IMR-90 (cell line): ENCODE measurements around the gene TRPM8. TPM values are rescaled to one million over a fixed set of nuclear protein-coding genes. Genes with fewer than 3 reads are reported as not detected.

Source experiments
- ATAC-seq: fragments of 200-7000 bp; cut with Tn5 transposase; 2 replicates; pipeline ENCODE4 v1.9.1; 2020; ENCODE audit warnings: low read depth, mild to moderate bottlenecking, moderate library complexity
- BruUV-seq: library from RNA; stranded (reverse); fragments of 400-500 nt; replicated peaks from 2 replicates; lab custom pipeline; 2021; lab: Mats Ljungman, UMichigan
- CTCF ChIA-PET: fragments of 300-600 bp; formaldehyde crosslinking; extraction: SDS; loops from one replicate; lab custom pipeline; 2021; ENCODE audit warnings: antibody characterized with exemption; lab: Yijun Ruan, JAX
- POLR2A ChIA-PET: fragments of 300-600 bp; sonication (Branson Sonifier 250); formaldehyde crosslinking; loops from one replicate; lab custom pipeline; 2022; ENCODE audit warnings: antibody characterized with exemption; ENCODE audit not compliant: unreplicated experiment; lab: Charles Lee
- DNase-seq: peaks from one replicate; pipeline ENCODE4 v3.0.0; 2013
- H2AFZ ChIP-seq: replicated peaks from 2 replicates; pipeline ENCODE3; 2013; ENCODE audit warnings: low read length, mild to moderate bottlenecking; ENCODE audit not compliant: poor library complexity
- H2AK5ac ChIP-seq: 2 replicates; pipeline ENCODE4 v1.6.1; 2013; ENCODE audit warnings: low read depth, low read length, inconsistent platforms
- H2AK9ac ChIP-seq: replicated peaks from 2 replicates; pipeline ENCODE3; 2013; ENCODE audit warnings: mild to moderate bottlenecking, low read depth, low read length, moderate library complexity; ENCODE audit not compliant: poor library complexity
- H2BK120ac ChIP-seq: 2 replicates; pipeline ENCODE4 v1.6.1; 2013; ENCODE audit warnings: low read depth, low read length, inconsistent platforms
- H2BK15ac ChIP-seq: 3 replicates; pipeline ENCODE4 v1.6.1; 2013; ENCODE audit warnings: low read depth, low read length, inconsistent platforms
- H2BK20ac ChIP-seq: 2 replicates; pipeline ENCODE4 v1.6.1; 2013; ENCODE audit warnings: low read depth, mild to moderate bottlenecking, inconsistent platforms, low read length, moderate library complexity
- H2BK5ac ChIP-seq: 2 replicates; pipeline ENCODE4 v1.6.1; 2013; ENCODE audit warnings: mild to moderate bottlenecking, low read depth, low read length, inconsistent platforms; ENCODE audit not compliant: poor library complexity, severe bottlenecking
- H3K14ac ChIP-seq: replicated peaks from 2 replicates; pipeline ENCODE4 v1.6.1; 2013; ENCODE audit warnings: low read depth, low read length, inconsistent platforms
- H3K18ac ChIP-seq: 2 replicates; pipeline ENCODE4 v1.6.1; 2013; ENCODE audit warnings: low read depth, low read length, control low read depth
- H3K23ac ChIP-seq: 2 replicates; pipeline ENCODE4 v1.6.1; 2013; ENCODE audit warnings: low read depth, low read length, inconsistent platforms
- H3K27ac ChIP-seq: 2 replicates; pipeline ENCODE4 v1.5.1; 2013; ENCODE audit warnings: mild to moderate bottlenecking, control low read depth, low read length; ENCODE audit not compliant: insufficient read depth
- H3K27me3 ChIP-seq: 2 replicates; pipeline ENCODE4 v1.6.1; 2013; ENCODE audit warnings: low read length; ENCODE audit not compliant: control insufficient read depth, insufficient read depth
- H3K36me3 ChIP-seq: 2 replicates; pipeline ENCODE4 v1.6.1; 2013; ENCODE audit warnings: low read length, mixed read lengths; ENCODE audit not compliant: control insufficient read depth, insufficient read depth
- H3K4ac ChIP-seq: 2 replicates; pipeline ENCODE4 v1.6.1; 2013; ENCODE audit warnings: low read depth, low read length, inconsistent platforms
- H3K4me1 ChIP-seq: 2 replicates; pipeline ENCODE4 v1.6.1; 2013; ENCODE audit warnings: low read length, mixed read lengths; ENCODE audit not compliant: control insufficient read depth, insufficient read depth
- H3K4me2 ChIP-seq: 2 replicates; pipeline ENCODE4 v1.6.1; 2013; ENCODE audit warnings: low read depth, mild to moderate bottlenecking, control low read depth, low read length, moderate library complexity
- H3K4me3 ChIP-seq: 2 replicates; pipeline ENCODE4 v1.5.1; 2013; ENCODE audit warnings: low read depth, mild to moderate bottlenecking, control low read depth, low read length, moderate library complexity; ENCODE audit not compliant: insufficient read depth
- H3K56ac ChIP-seq: 2 replicates; pipeline ENCODE4 v1.6.1; 2013; ENCODE audit warnings: low read length, inconsistent platforms; ENCODE audit not compliant: insufficient read depth; ENCODE audit errors: extremely low read depth
- H3K79me1 ChIP-seq, 2 experiments: 2 replicates each; pipeline ENCODE4 v1.6.1; 2013; ENCODE audit warnings: low read length in 2 of 2, inconsistent platforms in 1 of 2, low read depth in 1 of 2
- H3K9ac ChIP-seq: 2 replicates; pipeline ENCODE4 v1.6.1; 2013; ENCODE audit warnings: low read depth, low read length, control low read depth
- H3K9me1 ChIP-seq: 2 replicates; pipeline ENCODE4 v1.6.1; 2013; ENCODE audit warnings: low read length, inconsistent platforms; ENCODE audit not compliant: insufficient read depth
- H3K9me3 ChIP-seq: 2 replicates; pipeline ENCODE4 v1.6.1; 2013; ENCODE audit warnings: low read length; ENCODE audit not compliant: control insufficient read depth, insufficient read depth
- H4K20me1 ChIP-seq: 2 replicates; pipeline ENCODE4 v1.6.1; 2013; ENCODE audit warnings: low read length, inconsistent platforms; ENCODE audit not compliant: insufficient read depth
- H4K5ac ChIP-seq: 2 replicates; pipeline ENCODE4 v1.6.1; 2013; ENCODE audit warnings: mild to moderate bottlenecking, low read depth, low read length, control low read depth
- H4K8ac ChIP-seq, 2 experiments: 2 replicates each; pipeline ENCODE4 v1.6.1; 2013; ENCODE audit warnings: low read depth in 2 of 2, low read length in 2 of 2, control low read depth in 1 of 2, inconsistent platforms in 1 of 2
- H4K91ac ChIP-seq: 2 replicates; pipeline ENCODE4 v1.6.1; 2013; ENCODE audit warnings: low read depth, low read length, inconsistent platforms; ENCODE audit not compliant: insufficient read depth
- BHLHE40 ChIP-seq: fragments of 150-350 bp; IDR thresholded peaks from 2 replicates; pipeline ENCODE4 v1.6.1; 2016; ENCODE audit warnings: mild to moderate bottlenecking, low read depth, low read length
- SMC3 ChIP-seq: fragments of 150-350 bp; IDR thresholded peaks from 2 replicates; pipeline ENCODE4 v1.6.1; 2016; ENCODE audit warnings: low read depth, mild to moderate bottlenecking, antibody characterized with exemption, low read length, moderate library complexity
- dilution Hi-C: fragments of 300-500 bp; cut with HindIII; formaldehyde crosslinking; loops from one replicate; pipeline ENCODE4 v1.14.3; 2018; ENCODE audit warnings: low sequenced_read_pairs; ENCODE audit not compliant: unreplicated experiment
- in situ Hi-C: fragments of 300-500 bp; cut with MboI; formaldehyde crosslinking; loops from 3 replicates; pipeline ENCODE4 v1.14.3; 2019; ENCODE audit warnings: low sequenced_read_pairs, inconsistent platforms, mixed read lengths
- intact Hi-C: fragments of 100-400 bp; cut with micrococcal nuclease; formaldehyde crosslinking; loops from 2 replicates; pipeline ENCODE4 v1.10.0; 2022
- polyA plus RNA-seq, 3 experiments: library from polyadenylated mRNA; depleted of rRNA; stranded (reverse); fragments of >200 nt; gene quantifications; 2 replicates each; pipeline ENCODE4 v1.2.3, GENCODE V29; 2012; ENCODE audit warnings: low replicate concordance in 1 of 3
- total RNA-seq: library from RNA; depleted of rRNA; stranded (reverse); fragments of >200 nt; gene quantifications from 2 replicates; pipeline ENCODE4 v1.2.3, GENCODE V29; 2012

TRPM8 gene
- total and polyA plus RNA-seq, 2 of the 4 experiments (the other 2 are of a cell fraction), result not detected

DNA sequence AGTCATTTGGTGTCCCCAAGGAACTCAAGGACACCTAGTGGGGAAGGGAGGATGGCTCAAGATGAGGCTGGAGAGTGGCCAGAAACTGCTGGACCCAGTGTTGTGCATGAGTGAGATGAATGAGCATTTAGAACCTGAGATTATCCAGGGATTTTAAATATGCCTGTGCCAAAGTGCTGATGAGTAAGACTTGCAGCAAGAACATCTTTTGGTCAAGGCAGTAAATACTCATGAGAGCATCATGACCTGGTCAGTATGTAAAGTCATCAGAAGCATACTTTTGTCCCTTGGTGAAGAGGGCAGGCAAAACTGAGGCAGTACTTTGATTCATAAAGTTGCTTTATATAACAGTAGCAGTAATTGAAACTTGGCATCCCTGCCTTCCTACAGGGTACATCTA, 130.2 kb downstream of the TRPM8 start:
- no peak overlapping the region for H2BK120ac ChIP-seq
- ATAC-seq (no peak), DNase-seq (peak; percentile 23)
- H3K9me3 ChIP-seq, result 0 out of 2 replicates have a peak, but pooled peaks cover 3% of the 10 kb centered on the region
- ChIA-PET POLR2A (no interaction called here), CTCF (no interaction called here)
- no peak overlapping the region for H2BK15ac ChIP-seq
- H3K4ac ChIP-seq, result no peak overlapping the region
- peaks cover 3% of the 10 kb centered on the region; the same call in 1 of the 2 replicates for H3K27me3 ChIP-seq
- H4K5ac ChIP-seq, result no peak overlapping the region
- no peak overlapping the region for H2AK9ac ChIP-seq
- H3K23ac ChIP-seq, result no peak overlapping the region
- no peak overlapping the region for H3K4me3 ChIP-seq
- H3K27ac ChIP-seq, result no peak overlapping the region
- no peak overlapping the region for H3K14ac ChIP-seq
- no TSS peak for BruUV-seq
- no peak overlapping the region for H3K56ac ChIP-seq
- no peak overlapping the region for H3K4me2 ChIP-seq
- in situ Hi-C loops (no loop called here), dilution Hi-C loops (no loop called here), intact Hi-C loops (no loop called here)
- H3K4me1 ChIP-seq, result peaks cover 2% of the 10 kb centered on the region; the same call in 1 of the 2 replicates
- H3K18ac ChIP-seq, result no peak overlapping the region
- no peaks in the 10 kb centered on the region for H3K36me3 ChIP-seq
- TF ChIP-seq BHLHE40 (no peak), SMC3 (no peak)
- peak overlapping the region; percentile 37; the same call in 1 of the 2 replicates for H2BK20ac ChIP-seq
- H3K79me1 ChIP-seq, result no peaks in the 10 kb centered on the region
- H3K9me1 ChIP-seq, result no peaks in the 10 kb centered on the region
- H4K8ac ChIP-seq, result no peak overlapping the region
- no peaks in the 10 kb centered on the region for H4K20me1 ChIP-seq
- no peak overlapping the region for H2AFZ ChIP-seq
- H2BK5ac ChIP-seq, result no peak overlapping the region
- no peak overlapping the region for H3K9ac ChIP-seq
- no peak overlapping the region for H2AK5ac ChIP-seq
- H4K91ac ChIP-seq, result no peak overlapping the region
